Mesendoderm (in vitro differentiated cells): ENCODE data around the gene CLTCL1.

Source experiments
- DNase-seq: peaks from one replicate; pipeline ENCODE4 v3.0.0; 2013
- H2AK5ac ChIP-seq: 2 replicates; pipeline ENCODE4 v1.6.1; 2013; ENCODE audit warnings: low read length, inconsistent platforms
- H2BK120ac ChIP-seq: 2 replicates; pipeline ENCODE4 v1.6.1; 2013; ENCODE audit warnings: low read depth, mild to moderate bottlenecking, low read length, moderate library complexity, mixed read lengths
- H2BK15ac ChIP-seq: replicated peaks from 2 replicates; pipeline ENCODE4 v1.6.1; 2013; ENCODE audit warnings: low read depth, mild to moderate bottlenecking, moderate library complexity
- H2BK5ac ChIP-seq: 2 replicates; pipeline ENCODE4 v1.6.1; 2013; ENCODE audit warnings: low read length, inconsistent platforms
- H3K18ac ChIP-seq: 2 replicates; pipeline ENCODE4 v1.6.1; 2013; ENCODE audit warnings: mild to moderate bottlenecking, low read length, mixed read lengths
- H3K23ac ChIP-seq: one replicate; pipeline ENCODE4 v1.6.1; 2013; ENCODE audit warnings: low read length
- H3K27ac ChIP-seq: 2 replicates; pipeline ENCODE4 v1.5.1; 2013; ENCODE audit warnings: low read depth, mild to moderate bottlenecking, inconsistent platforms, low read length, moderate library complexity
- H3K27me3 ChIP-seq: 2 replicates; pipeline ENCODE4 v1.6.1; 2013; ENCODE audit warnings: low read length, control low read depth, mild to moderate bottlenecking, inconsistent platforms; ENCODE audit not compliant: insufficient read depth, poor library complexity
- H3K36me3 ChIP-seq: 2 replicates; pipeline ENCODE4 v1.6.1; 2013; ENCODE audit warnings: low read length, inconsistent platforms; ENCODE audit not compliant: control insufficient read depth, insufficient read depth
- H3K4ac ChIP-seq: one replicate; pipeline ENCODE4 v1.6.1; 2013; ENCODE audit warnings: low read depth, mild to moderate bottlenecking, low read length, moderate library complexity
- H3K4me1 ChIP-seq: 2 replicates; pipeline ENCODE4 v1.6.1; 2013; ENCODE audit warnings: low read depth, low read length, inconsistent platforms; ENCODE audit not compliant: control insufficient read depth
- H3K4me2 ChIP-seq: 2 replicates; pipeline ENCODE4 v1.6.1; 2013; ENCODE audit warnings: low read length
- H3K4me3 ChIP-seq: 2 replicates; pipeline ENCODE4 v1.5.1; 2013; ENCODE audit warnings: mild to moderate bottlenecking, low read length
- H3K56ac ChIP-seq: one replicate; pipeline ENCODE4 v1.6.1; 2013; ENCODE audit warnings: low read length
- H3K79me1 ChIP-seq: 2 replicates; pipeline ENCODE4 v1.6.1; 2013; ENCODE audit warnings: low read length, inconsistent platforms
- H3K79me2 ChIP-seq: 2 replicates; pipeline ENCODE4 v1.6.1; 2013; ENCODE audit warnings: mild to moderate bottlenecking, low read length; ENCODE audit not compliant: control insufficient read depth, insufficient read depth
- H3K9ac ChIP-seq: 2 replicates; pipeline ENCODE4 v1.6.1; 2013; ENCODE audit warnings: low read length, inconsistent platforms
- H4K5ac ChIP-seq: one replicate; pipeline ENCODE4 v1.6.1; 2013; ENCODE audit warnings: low read length
- H4K8ac ChIP-seq: one replicate; pipeline ENCODE4 v1.6.1; 2013; ENCODE audit warnings: low read depth, mild to moderate bottlenecking, control low read depth, low read length, moderate library complexity
- WGBS: extraction: QIAGEN DNeasy Blood & Tissue Kit; methylation state at CpG from one replicate; pipeline ENCODE4 v1.1.7; 2013; ENCODE audit warnings: low lambda C conversion rate, missing lambda C conversion rate; ENCODE audit not compliant: insufficient coverage; ENCODE audit errors: extremely low coverage; 5-methylcytosine and 5-hydroxymethylcytosine counted together

The CLTCL1 gene

GRCh38 chr22:19225560-19225959 is 66.0 kb downstream of the CLTCL1 start:
- Histone ChIP-seq H3K79me2 (no peaks in the 10 kb centered on the region), H2BK120ac (no peak overlapping the region), H4K5ac (no peak overlapping the region), H3K9ac (no peak overlapping the region), H3K4ac (no peak overlapping the region), H3K79me1 (no peaks in the 10 kb centered on the region), H3K27ac (no peak overlapping the region), H2AK5ac (no peak overlapping the region), H2BK5ac (no peak overlapping the region), H3K56ac (no peak overlapping the region), H3K36me3 (peaks cover 2% of the 10 kb centered on the region), H2BK15ac (no peak overlapping the region), H3K4me2 (no peak overlapping the region), H3K18ac (no peak overlapping the region), H3K27me3 (no peaks in the 10 kb centered on the region), H4K8ac (no peak overlapping the region), H3K4me3 (no peak overlapping the region), H3K4me1 (no peaks in the 10 kb centered on the region), H3K23ac (no peak overlapping the region)
- WGBS = no CpG with 5 or more reads among the region's 3 CpGs
- no peak for DNase-seq

GRCh38 chr22:19224985-19225384 is 66.5 kb downstream of the CLTCL1 start:
- Histone ChIP-seq H3K56ac (no peak overlapping the region), H3K36me3 (peaks cover 2% of the 10 kb centered on the region), H3K79me2 (no peaks in the 10 kb centered on the region), H2AK5ac (no peak overlapping the region), H3K27me3 (no peaks in the 10 kb centered on the region), H3K9ac (no peak overlapping the region), H3K27ac (no peak overlapping the region), H3K4me2 (no peak overlapping the region), H3K4me3 (no peak overlapping the region), H3K4ac (no peak overlapping the region), H2BK15ac (no peak overlapping the region), H3K18ac (no peak overlapping the region), H4K5ac (no peak overlapping the region), H3K79me1 (no peaks in the 10 kb centered on the region), H2BK5ac (no peak overlapping the region), H3K23ac (no peak overlapping the region), H4K8ac (no peak overlapping the region), H2BK120ac (no peak overlapping the region), H3K4me1 (no peaks in the 10 kb centered on the region)
- DNase-seq = no peak
- no CpG with 5 or more reads among the region's 7 CpGs for WGBS

- no peak overlapping the region for H3K4me3 ChIP-seq
- no peak overlapping the region for H4K8ac ChIP-seq
- DNase-seq = no peak
- H3K4ac ChIP-seq = no peak overlapping the region
- no peak overlapping the region for H3K9ac ChIP-seq
- H2BK15ac ChIP-seq = no peak overlapping the region
- no peaks in the 10 kb centered on the region for H3K79me2 ChIP-seq
- peaks cover 2% of the 10 kb centered on the region for H3K36me3 ChIP-seq
- no peak overlapping the region for H3K4me2 ChIP-seq
- no peak overlapping the region for H2BK5ac ChIP-seq
- H3K18ac ChIP-seq = no peak overlapping the region
- H4K5ac ChIP-seq = no peak overlapping the region
- no peaks in the 10 kb centered on the region for H3K27me3 ChIP-seq
- H3K56ac ChIP-seq = no peak overlapping the region
- no peak overlapping the region for H2BK120ac ChIP-seq
- no peak overlapping the region for H3K23ac ChIP-seq
- WGBS = no CpG with 5 or more reads among the region's 5 CpGs
- H3K27ac ChIP-seq = no peak overlapping the region
- no peaks in the 10 kb centered on the region for H3K4me1 ChIP-seq
- H3K79me1 ChIP-seq = no peaks in the 10 kb centered on the region
- H2AK5ac ChIP-seq = no peak overlapping the region
Observed at GRCh38 chr22:19224557-19224956, 67.0 kb downstream of the CLTCL1 start.

GRCh38 chr22:19223617-19224016 is 67.9 kb downstream of the CLTCL1 start:
- Histone ChIP-seq H3K27ac (no peak overlapping the region), H3K9ac (no peak overlapping the region), H4K8ac (no peak overlapping the region), H2BK5ac (no peak overlapping the region), H2BK120ac (no peak overlapping the region), H3K4me2 (no peak overlapping the region), H3K79me1 (no peaks in the 10 kb centered on the region), H3K4me3 (no peak overlapping the region), H2AK5ac (no peak overlapping the region), H2BK15ac (no peak overlapping the region), H4K5ac (no peak overlapping the region), H3K23ac (no peak overlapping the region), H3K56ac (no peak overlapping the region), H3K4me1 (no peaks in the 10 kb centered on the region), H3K36me3 (peaks cover 2% of the 10 kb centered on the region), H3K27me3 (no peaks in the 10 kb centered on the region), H3K79me2 (no peaks in the 10 kb centered on the region), H3K18ac (no peak overlapping the region), H3K4ac (no peak overlapping the region)
- no CpG with 5 or more reads among the region's 6 CpGs for WGBS
- no peak for DNase-seq

DNA sequence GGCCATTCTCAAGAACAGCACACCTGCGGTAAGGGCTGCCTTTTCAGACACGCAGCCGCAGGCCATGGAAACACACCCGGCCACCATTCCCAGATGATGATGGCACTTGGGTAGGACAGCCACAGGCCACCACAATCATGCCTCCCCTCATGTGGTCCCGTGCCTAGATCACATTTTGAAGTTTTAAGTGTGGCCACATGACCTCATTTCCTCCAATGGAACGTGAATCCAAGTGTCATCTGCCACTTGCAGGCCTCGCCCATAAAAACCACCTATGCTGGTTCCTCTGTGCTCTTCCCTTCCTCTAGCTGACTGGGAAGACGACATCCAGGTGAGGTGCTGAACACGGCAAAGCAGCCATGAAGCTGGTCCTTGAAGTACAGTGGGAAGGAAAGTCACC is 68.4 kb downstream of the CLTCL1 start:
- no peak overlapping the region for H3K4ac ChIP-seq
- H3K79me1 ChIP-seq = no peaks in the 10 kb centered on the region
- no peaks in the 10 kb centered on the region for H3K4me1 ChIP-seq
- H3K4me2 ChIP-seq = no peak overlapping the region
- no peak overlapping the region for H2AK5ac ChIP-seq
- no peaks in the 10 kb centered on the region for H3K79me2 ChIP-seq
- H2BK5ac ChIP-seq = no peak overlapping the region
- H3K23ac ChIP-seq = no peak overlapping the region
- H3K36me3 ChIP-seq = peaks cover 2% of the 10 kb centered on the region
- H3K18ac ChIP-seq = no peak overlapping the region
- H3K27me3 ChIP-seq = no peaks in the 10 kb centered on the region
- no peak for DNase-seq
- no peak overlapping the region for H3K56ac ChIP-seq
- no peak overlapping the region for H3K27ac ChIP-seq
- H3K4me3 ChIP-seq = no peak overlapping the region
- H2BK15ac ChIP-seq = no peak overlapping the region
- no CpG with 5 or more reads among the region's 9 CpGs for WGBS
- H4K5ac ChIP-seq = no peak overlapping the region
- H3K9ac ChIP-seq = no peak overlapping the region
- H4K8ac ChIP-seq = no peak overlapping the region
- H2BK120ac ChIP-seq = no peak overlapping the region

- no peak overlapping the region for H4K5ac ChIP-seq
- no peaks in the 10 kb centered on the region for H3K4me1 ChIP-seq
- WGBS = no CpG with 5 or more reads among the region's 11 CpGs
- no peaks in the 10 kb centered on the region for H3K27me3 ChIP-seq
- no peak overlapping the region for H2AK5ac ChIP-seq
- no peak overlapping the region for H3K4me2 ChIP-seq
- H2BK5ac ChIP-seq = no peak overlapping the region
- no peak overlapping the region for H4K8ac ChIP-seq
- no peak overlapping the region for H3K4ac ChIP-seq
- H3K9ac ChIP-seq = no peak overlapping the region
- H3K79me2 ChIP-seq = no peaks in the 10 kb centered on the region
- H3K36me3 ChIP-seq = peaks cover 2% of the 10 kb centered on the region
- no peaks in the 10 kb centered on the region for H3K79me1 ChIP-seq
- no peak overlapping the region for H2BK15ac ChIP-seq
- no peak for DNase-seq
- no peak overlapping the region for H2BK120ac ChIP-seq
- H3K4me3 ChIP-seq = no peak overlapping the region
- H3K23ac ChIP-seq = no peak overlapping the region
- H3K56ac ChIP-seq = no peak overlapping the region
- no peak overlapping the region for H3K18ac ChIP-seq
- H3K27ac ChIP-seq = no peak overlapping the region
Observed at GRCh38 chr22:19222242-19223005, 69.1 kb downstream of the CLTCL1 start.
